Measurements from ENCODE around the gene SLC13A4.

GRCh38 chr7:135748770-135749169 lies 20.8 kb upstream of the SLC13A4 start, which contains the start of gene FAM180A:
- TF ChIP-seq POLR2A (IDR thresholded peaks at IDR 0.05; ENCODE audit: low read depth, low read length) = no peak
- no peak for TF ChIP-seq CTCF (conservative IDR thresholded peaks at IDR 0.05; ENCODE audit: low read depth, low read length)
- TF ChIP-seq RFX5 (IDR thresholded peaks at IDR 0.05; ENCODE audit: low read depth, low read length) = no peak

Measured in IMR-90 (cell line).